ENCODE data around the gene PORCN. TPM values are rescaled to one million over a fixed set of nuclear protein-coding genes. Genes with fewer than 3 reads are reported as not detected.
"Not testable (repeated sequence)": the region's sequence is repeated elsewhere in the genome, so short reads cannot be mapped to it uniquely, and the experiment has no call there.

The PORCN gene
- total RNA-seq, 2 donors from 2014 or later = 19.4 to 20.3 TPM

DNA sequence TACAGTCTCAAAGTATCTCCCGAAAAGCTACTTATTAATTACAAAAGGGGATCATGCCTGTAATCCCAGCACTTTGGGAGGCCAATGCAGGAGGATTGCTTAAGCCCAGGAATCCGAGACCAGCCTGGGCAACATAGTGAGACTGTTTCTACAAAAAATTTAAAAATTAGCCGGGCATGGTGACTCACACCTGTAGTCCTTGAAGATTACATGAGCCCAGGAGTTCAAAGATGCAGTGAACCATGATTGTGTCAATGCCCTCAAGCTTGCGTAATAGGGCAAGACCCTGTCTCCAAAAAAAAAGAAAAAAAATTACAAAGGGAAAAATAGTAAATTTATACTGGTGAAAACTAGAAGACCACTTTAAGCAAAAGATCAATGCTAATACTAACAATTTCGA, 3.3 kb upstream of the PORCN start:
- Mint-ChIP-seq H3K4me1 (ENCODE audit: low read depth) (peaks cover 8% of the 10 kb centered on the region), H3K4me3 (no peak overlapping the region), H3K27me3 (ENCODE audit: low read depth) (no peaks in the 10 kb centered on the region), H3K9me3 (no peaks in the 10 kb centered on the region), H3K27ac (no peak overlapping the region), H3K36me3 (ENCODE audit: insufficient read depth in 2 of 2) (no peaks in the 10 kb centered on the region)
- no peak for DNase-seq
- ATAC-seq (replicated peaks in 1 of 2) = no peak

DNA sequence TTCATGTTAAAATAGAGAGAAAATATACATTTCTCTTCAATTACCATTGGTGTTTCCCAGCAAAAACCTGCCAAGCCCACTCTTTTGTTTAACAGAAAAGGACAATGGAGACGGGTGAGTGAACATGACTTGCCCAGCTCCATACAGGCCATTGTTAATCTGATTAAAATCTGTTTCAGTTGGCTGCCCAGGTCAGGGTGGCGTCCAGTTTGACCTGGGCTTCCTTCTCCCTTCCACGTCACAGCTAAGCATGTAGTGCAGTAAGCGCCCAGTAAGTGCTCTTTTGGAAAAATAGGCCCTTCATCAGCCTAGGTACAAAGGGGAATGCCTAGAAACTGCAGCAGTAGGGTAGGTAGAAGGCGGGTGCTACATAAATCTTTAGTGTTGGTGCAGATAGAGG, 1.5 kb upstream of the PORCN start:
- Mint-ChIP-seq H3K4me1 (ENCODE audit: low read depth) (peaks cover 8% of the 10 kb centered on the region), H3K9me3 (no peaks in the 10 kb centered on the region), H3K36me3 (ENCODE audit: insufficient read depth in 2 of 2) (peaks cover 0 to 1% of the 10 kb centered on the region in 2 donors), H3K27me3 (ENCODE audit: low read depth) (no peaks in the 10 kb centered on the region), H3K4me3 (peak overlapping the region in 1 of 2 donors; percentile 20), H3K27ac (no peak overlapping the region)
- DNase-seq = no peak
- ATAC-seq (replicated peaks in 1 of 2) = no peak

DNA sequence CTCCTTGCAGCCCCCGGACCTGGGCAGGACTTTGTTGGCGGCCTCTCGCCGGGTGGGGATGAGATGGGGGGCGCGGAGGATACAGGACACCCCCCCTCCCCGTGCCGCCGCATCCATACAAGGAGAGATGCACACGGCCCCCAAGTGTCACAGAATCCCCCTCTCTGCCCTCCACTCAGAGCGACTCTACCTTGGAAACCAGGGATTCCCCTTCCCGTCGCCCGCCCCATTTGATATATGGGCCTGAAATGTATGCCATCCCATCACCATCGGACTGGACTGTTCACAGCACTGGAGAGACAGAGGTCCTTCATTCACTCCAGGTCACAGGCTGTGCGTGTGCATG, 426 bp downstream of the PORCN start:
- no peaks in the 10 kb centered on the region for H3K27me3 Mint-ChIP-seq (ENCODE audit: low read depth)
- no peak overlapping the region for H3K27ac Mint-ChIP-seq
- peaks cover 0 to 1% of the 10 kb centered on the region in 2 donors for H3K36me3 Mint-ChIP-seq (ENCODE audit: insufficient read depth in 2 of 2)
- ATAC-seq (replicated peaks in 1 of 2) = peak; percentile 8 to 27
- peak overlapping the region; percentile 88 to 91 for H3K4me3 Mint-ChIP-seq
- no peak for DNase-seq
- H3K9me3 Mint-ChIP-seq = no peaks in the 10 kb centered on the region
- H3K4me1 Mint-ChIP-seq (ENCODE audit: low read depth) = peaks cover 8% of the 10 kb centered on the region

DNA sequence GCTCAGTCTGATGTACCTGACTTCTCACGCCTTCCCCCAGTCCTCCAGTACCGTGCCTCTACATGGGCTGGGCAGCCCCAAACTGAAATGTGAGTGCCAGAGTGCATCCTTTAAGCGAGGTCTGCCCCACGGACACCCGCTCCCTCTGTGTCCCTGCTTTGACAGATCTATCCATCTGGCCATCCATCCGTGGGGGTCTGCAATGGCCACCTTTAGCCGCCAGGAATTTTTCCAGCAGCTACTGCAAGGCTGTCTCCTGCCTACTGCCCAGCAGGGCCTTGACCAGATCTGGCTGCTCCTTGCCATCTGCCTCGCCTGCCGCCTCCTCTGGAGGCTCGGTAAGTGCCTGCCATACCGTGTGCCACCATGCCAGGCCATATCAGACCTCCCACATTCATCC, 827 bp downstream of the PORCN start:
- ATAC-seq (replicated peaks in 1 of 2) = no peak
- peaks cover 0 to 1% of the 10 kb centered on the region in 2 donors for H3K36me3 Mint-ChIP-seq (ENCODE audit: insufficient read depth in 2 of 2)
- H3K4me1 Mint-ChIP-seq (ENCODE audit: low read depth) = peaks cover 8% of the 10 kb centered on the region
- no peaks in the 10 kb centered on the region for H3K27me3 Mint-ChIP-seq (ENCODE audit: low read depth)
- no peaks in the 10 kb centered on the region for H3K9me3 Mint-ChIP-seq
- no peak for DNase-seq
- H3K27ac Mint-ChIP-seq = no peak overlapping the region
- H3K4me3 Mint-ChIP-seq = peak overlapping the region; percentile 88 to 91

DNA sequence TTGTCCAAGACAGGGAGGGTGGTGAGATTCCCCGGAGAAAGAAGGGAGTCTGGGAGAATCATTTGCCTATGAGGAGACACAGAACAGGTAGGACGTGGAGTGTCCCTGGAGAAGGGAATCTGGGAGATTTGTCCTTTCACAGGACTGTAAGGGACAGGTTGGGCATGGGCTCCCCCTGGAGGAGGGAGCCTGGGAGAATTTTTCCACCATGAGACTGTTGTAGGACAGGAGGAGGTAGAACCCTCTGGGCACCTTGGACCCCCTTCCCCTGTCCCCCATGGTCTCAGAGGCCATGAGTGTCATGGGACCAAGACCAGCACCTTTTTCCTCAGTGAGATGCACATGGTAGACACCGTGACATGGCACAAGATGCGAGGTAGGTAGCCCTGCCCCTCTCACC, 2.8 kb downstream of the PORCN start:
- Mint-ChIP-seq H3K9me3 (no peaks in the 10 kb centered on the region), H3K4me1 (ENCODE audit: low read depth) (peaks cover 8% of the 10 kb centered on the region), H3K4me3 (no peak overlapping the region), H3K27me3 (ENCODE audit: low read depth) (no peaks in the 10 kb centered on the region), H3K36me3 (ENCODE audit: insufficient read depth in 2 of 2) (peaks cover 0 to 1% of the 10 kb centered on the region in 2 donors), H3K27ac (no peak overlapping the region)
- ATAC-seq (replicated peaks in 1 of 2) (no peak), DNase-seq (no peak)

DNA sequence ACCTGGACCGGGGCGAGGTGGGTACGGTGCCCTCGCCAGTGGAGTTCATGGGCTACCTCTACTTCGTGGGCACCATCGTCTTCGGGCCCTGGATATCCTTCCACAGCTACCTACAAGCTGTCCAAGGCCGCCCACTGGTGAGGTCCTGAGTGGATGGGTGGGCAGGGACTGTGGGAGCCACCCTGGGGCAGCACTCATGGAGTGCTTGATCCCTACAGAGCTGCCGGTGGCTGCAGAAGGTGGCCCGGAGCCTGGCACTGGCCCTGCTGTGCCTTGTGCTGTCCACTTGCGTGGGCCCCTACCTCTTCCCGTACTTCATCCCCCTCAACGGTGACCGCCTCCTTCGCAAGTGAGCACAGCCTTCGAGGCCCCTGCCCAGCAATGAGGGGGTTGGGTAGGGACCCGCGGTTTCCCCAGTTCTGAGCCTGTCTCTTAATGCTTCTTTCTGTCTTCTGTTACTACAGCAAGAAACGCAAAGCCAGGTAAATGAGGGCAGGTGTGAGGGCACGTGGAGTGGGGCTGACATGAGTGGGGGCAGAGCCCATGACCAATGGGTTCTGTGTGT, 3.7 kb downstream of the PORCN start:
- H3K27ac Mint-ChIP-seq = no peak overlapping the region
- H3K4me3 Mint-ChIP-seq = no peak overlapping the region
- no peak for DNase-seq
- no peaks in the 10 kb centered on the region for H3K9me3 Mint-ChIP-seq
- H3K36me3 Mint-ChIP-seq (ENCODE audit: insufficient read depth in 2 of 2) = peaks cover 0 to 1% of the 10 kb centered on the region in 2 donors
- H3K4me1 Mint-ChIP-seq (ENCODE audit: low read depth) = peaks cover 8% of the 10 kb centered on the region
- ATAC-seq (replicated peaks in 1 of 2) = no peak
- no peaks in the 10 kb centered on the region for H3K27me3 Mint-ChIP-seq (ENCODE audit: low read depth)

DNA sequence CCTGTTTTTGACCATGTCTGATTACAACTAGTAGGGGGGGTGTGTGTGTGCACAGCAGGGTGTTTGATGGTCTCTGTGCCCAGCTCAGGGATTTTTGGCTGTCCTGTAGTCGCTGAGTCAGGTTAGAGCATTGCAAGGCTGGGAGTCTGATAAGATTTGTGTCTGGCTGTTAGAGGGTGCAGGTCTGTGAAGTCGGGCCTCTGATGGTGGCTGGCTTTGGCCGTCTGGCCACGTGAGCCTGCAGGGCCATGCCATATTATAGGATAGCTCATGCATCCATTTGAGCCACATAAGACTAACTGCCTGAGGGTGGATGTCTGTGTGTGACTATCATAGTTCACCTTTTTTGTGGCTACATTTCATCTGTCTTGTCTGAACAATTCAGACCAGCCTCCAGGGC, 4.9 kb downstream of the PORCN start:
- Mint-ChIP-seq H3K27ac (no peak overlapping the region), H3K9me3 (no peaks in the 10 kb centered on the region), H3K27me3 (ENCODE audit: low read depth) (no peaks in the 10 kb centered on the region), H3K4me3 (no peak overlapping the region), H3K4me1 (ENCODE audit: low read depth) (peaks cover 8% of the 10 kb centered on the region), H3K36me3 (ENCODE audit: insufficient read depth in 2 of 2) (peaks cover 0 to 1% of the 10 kb centered on the region in 2 donors)
- ATAC-seq (replicated peaks in 1 of 2) (no peak), DNase-seq (no peak)

DNA sequence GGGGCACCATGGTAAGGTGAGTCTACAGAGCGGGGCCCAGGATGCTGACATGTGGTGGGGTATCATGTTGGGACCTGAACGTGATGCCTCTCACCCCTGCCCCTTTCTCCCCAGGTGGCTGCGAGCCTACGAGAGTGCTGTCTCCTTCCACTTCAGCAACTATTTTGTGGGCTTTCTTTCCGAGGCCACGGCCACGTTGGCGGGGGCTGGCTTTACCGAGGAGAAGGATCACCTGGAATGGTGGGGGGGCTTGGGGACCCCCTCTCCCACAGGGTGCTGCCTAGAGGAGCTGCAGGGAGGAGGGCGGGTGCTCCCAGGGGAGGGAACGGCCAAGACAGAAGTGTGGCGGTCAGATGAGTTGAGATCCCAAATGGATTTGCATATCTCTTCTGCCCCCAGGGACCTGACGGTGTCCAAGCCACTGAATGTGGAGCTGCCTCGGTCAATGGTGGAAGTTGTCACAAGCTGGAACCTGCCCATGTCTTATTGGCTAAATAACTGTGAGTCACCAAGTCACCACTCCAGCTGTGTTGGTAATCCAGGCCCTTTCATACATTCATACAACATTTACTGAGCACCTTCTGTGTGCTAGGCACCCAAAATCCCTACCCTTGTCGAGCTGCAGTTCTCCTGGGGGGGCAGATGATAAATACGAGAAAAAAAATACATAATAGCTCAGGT, 5.5 kb downstream of the PORCN start:
- Mint-ChIP-seq H3K4me3 (no peak overlapping the region), H3K36me3 (ENCODE audit: insufficient read depth in 2 of 2) (peaks cover 0 to 1% of the 10 kb centered on the region in 2 donors), H3K9me3 (no peaks in the 10 kb centered on the region)

DNA sequence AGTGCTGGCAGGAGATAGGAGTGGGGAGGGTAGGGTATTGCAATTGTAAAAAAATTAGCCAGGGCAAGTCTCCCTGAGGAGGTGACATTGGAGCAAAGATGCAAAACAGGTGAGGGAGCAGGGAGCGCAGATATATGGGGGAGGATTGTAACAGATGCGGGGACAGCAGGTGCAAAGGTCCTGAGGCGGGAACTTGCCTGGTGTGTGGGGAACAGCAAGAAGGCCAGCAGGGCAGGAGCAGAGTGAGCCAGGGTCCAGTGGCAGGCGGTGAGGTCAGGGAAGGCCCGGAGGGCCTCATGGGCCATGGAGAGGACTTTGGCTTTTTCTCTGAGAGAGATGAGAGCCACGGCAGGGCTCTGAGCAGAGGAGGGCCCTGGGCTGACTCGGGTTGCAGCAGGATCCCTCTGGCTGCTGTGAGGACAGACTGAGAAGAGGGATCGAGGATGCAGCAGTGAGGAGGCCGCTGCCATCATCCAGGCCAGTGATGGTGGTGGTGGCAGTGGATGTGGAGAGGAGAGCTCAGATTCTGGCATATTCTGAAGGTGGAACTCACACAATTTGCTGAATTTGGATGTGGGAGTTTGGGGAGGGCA, 6.2 kb downstream of the PORCN start:
- ATAC-seq (replicated peaks in 1 of 2) (no peak), DNase-seq (no peak)
- H3K27me3 Mint-ChIP-seq (ENCODE audit: low read depth) = no peaks in the 10 kb centered on the region
- H3K4me1 Mint-ChIP-seq (ENCODE audit: low read depth) = peaks cover 2% of the 10 kb centered on the region
- no peaks in the 10 kb centered on the region for H3K9me3 Mint-ChIP-seq
- H3K4me3 Mint-ChIP-seq = no peak overlapping the region
- H3K36me3 Mint-ChIP-seq (ENCODE audit: insufficient read depth in 2 of 2) = peaks cover 0 to 1% of the 10 kb centered on the region in 2 donors
- no peak overlapping the region for H3K27ac Mint-ChIP-seq

More for the DNA sequence above, 5.5 kb downstream of the PORCN start:
- H3K27ac Mint-ChIP-seq = no peak overlapping the region
- ATAC-seq (replicated peaks in 1 of 2) (no peak), DNase-seq (no peak)
- H3K4me1 Mint-ChIP-seq (ENCODE audit: low read depth) = peaks cover 8% of the 10 kb centered on the region
- H3K27me3 Mint-ChIP-seq (ENCODE audit: low read depth) = no peaks in the 10 kb centered on the region

DNA sequence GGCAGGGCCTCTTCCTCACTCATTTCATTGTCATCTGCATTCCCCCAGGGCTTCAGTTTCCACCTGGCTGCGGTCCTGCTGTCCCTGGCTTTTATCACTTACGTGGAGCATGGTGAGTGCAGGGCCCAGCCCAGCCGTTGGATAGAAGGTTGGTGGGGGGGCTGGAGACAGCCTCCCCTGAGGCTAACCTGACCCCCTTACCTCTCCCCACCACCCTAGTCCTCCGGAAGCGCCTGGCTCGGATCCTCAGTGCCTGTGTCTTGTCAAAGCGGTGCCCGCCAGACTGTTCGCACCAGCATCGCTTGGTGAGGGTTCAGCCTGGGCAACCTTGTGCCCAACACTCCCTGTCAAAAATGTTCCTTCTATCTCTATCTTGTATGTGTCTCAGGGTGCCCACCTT, 7.0 kb downstream of the PORCN start:
- ATAC-seq (replicated peaks in 1 of 2) (no peak), DNase-seq (no peak)
- Mint-ChIP-seq H3K9me3 (no peaks in the 10 kb centered on the region), H3K4me3 (no peak overlapping the region), H3K27ac (no peak overlapping the region), H3K4me1 (ENCODE audit: low read depth) (peaks cover 5% of the 10 kb centered on the region), H3K27me3 (ENCODE audit: low read depth) (no peaks in the 10 kb centered on the region), H3K36me3 (ENCODE audit: insufficient read depth in 2 of 2) (no peaks in the 10 kb centered on the region)

DNA sequence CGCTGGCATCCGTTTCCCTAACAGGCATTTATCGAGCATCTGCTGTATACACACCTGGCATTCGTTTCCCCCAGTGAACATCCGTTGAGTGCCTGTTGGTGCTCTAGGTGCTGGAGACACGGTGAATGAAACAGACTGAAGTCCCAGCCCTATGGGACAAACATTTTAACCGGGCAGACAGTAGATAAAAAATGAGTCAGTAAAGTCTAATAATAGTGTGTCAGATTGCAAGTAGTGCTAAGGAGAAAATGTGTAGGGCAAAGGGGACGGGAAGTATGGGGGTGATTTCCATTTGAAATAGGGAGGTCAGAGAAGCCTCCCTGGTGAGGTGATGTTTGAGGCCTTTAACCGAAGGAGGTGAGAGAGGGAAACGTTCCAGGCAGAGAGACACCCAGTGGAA, 7.5 kb downstream of the PORCN start:
- no peaks in the 10 kb centered on the region for H3K27me3 Mint-ChIP-seq (ENCODE audit: low read depth)
- H3K27ac Mint-ChIP-seq = no peak overlapping the region
- peaks cover 0 to 1% of the 10 kb centered on the region in 2 donors for H3K36me3 Mint-ChIP-seq (ENCODE audit: insufficient read depth in 2 of 2)
- H3K9me3 Mint-ChIP-seq = no peaks in the 10 kb centered on the region
- DNase-seq (no peak), ATAC-seq (replicated peaks in 1 of 2) (no peak)
- no peak overlapping the region for H3K4me3 Mint-ChIP-seq
- peaks cover 10% of the 10 kb centered on the region for H3K4me1 Mint-ChIP-seq (ENCODE audit: low read depth)

DNA sequence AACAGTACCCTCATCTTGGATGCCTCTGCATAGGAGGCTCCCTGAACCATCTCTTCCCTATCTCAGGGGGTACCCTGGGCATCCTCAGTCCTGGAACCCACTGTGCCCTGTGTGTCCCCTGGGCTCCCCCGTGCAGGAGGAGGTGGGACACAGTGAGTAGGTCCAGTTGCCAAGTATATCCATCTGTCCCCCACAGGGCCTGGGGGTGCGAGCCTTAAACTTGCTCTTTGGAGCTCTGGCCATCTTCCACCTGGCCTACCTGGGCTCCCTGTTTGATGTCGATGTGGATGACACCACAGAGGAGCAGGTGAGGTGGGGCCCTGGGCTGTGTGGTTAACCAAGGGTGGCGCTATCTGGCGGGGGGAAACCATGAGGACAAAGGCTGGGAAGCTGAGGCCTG, 8.2 kb downstream of the PORCN start:
- H3K27ac Mint-ChIP-seq = no peak overlapping the region
- peaks cover 0 to 2% of the 10 kb centered on the region in 2 donors for H3K36me3 Mint-ChIP-seq (ENCODE audit: insufficient read depth in 2 of 2)
- ATAC-seq (replicated peaks in 1 of 2) (no peak), DNase-seq (no peak)
- no peaks in the 10 kb centered on the region for H3K9me3 Mint-ChIP-seq
- peaks cover 10% of the 10 kb centered on the region for H3K4me1 Mint-ChIP-seq (ENCODE audit: low read depth)
- H3K4me3 Mint-ChIP-seq = no peak overlapping the region
- no peaks in the 10 kb centered on the region for H3K27me3 Mint-ChIP-seq (ENCODE audit: low read depth)

DNA sequence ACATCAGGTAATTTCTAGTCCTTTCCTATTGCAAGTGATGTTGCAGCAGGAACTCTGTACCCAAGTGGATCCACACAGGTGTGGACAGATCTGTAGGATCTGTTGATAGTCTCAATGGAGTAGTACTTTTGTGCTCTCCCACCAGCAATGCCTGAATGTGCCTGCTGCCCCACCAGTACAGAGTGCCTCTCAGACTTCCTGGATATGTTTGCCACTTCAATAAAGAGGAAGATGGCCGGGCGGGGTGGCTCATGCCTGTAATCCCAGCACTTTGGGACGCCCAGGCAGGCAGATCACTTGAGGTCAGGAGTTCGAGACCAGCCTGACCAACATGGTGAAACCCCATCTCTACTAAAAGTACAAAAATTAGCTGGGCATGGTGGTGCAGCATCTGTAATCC, 10.7 kb downstream of the PORCN start:
- not testable (repeated sequence) for H3K36me3 Mint-ChIP-seq (ENCODE audit: insufficient read depth in 2 of 2); ATAC-seq (replicated peaks in 1 of 2); H3K27me3 Mint-ChIP-seq (ENCODE audit: low read depth); H3K9me3 Mint-ChIP-seq; H3K4me3 Mint-ChIP-seq; DNase-seq
- Mint-ChIP-seq H3K27ac (peak overlapping the region; percentile 48), H3K4me1 (ENCODE audit: low read depth) (peaks cover 14% of the 10 kb centered on the region)

DNA sequence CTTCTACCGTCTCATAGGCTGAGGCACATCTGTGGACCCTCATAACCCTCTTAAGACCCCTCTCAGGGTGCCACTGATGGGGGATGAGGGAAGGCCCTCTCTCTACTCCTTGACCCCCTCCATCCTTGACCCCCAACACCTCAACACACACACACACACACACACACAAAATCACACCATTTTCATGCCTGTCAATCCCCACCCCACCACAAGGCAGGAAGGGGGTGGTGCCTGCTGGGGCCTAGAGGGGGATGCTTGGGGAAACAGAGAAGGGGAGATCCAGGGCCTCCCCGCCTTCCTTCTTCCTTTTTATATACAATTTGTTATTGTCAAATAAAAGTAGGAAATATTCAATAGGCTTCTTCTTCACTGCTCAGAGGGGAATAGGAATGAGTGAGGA, 11.7 kb downstream of the PORCN start:
- DNase-seq (peak; percentile 22), ATAC-seq (replicated peaks in 1 of 2) (no peak)
- Mint-ChIP-seq H3K9me3 (no peaks in the 10 kb centered on the region), H3K27me3 (ENCODE audit: low read depth) (no peaks in the 10 kb centered on the region), H3K27ac (peak overlapping the region; percentile 95), H3K4me1 (ENCODE audit: low read depth) (peaks cover 18% of the 10 kb centered on the region), H3K36me3 (ENCODE audit: insufficient read depth in 2 of 2) (peaks cover 6% of the 10 kb centered on the region in 2 donors), H3K4me3 (peak overlapping the region; percentile 86 to 91)
